Measurements from ENCODE around the gene ADORA2B. TPM values are rescaled to one million over a fixed set of nuclear protein-coding genes. Genes with fewer than 3 reads are reported as not detected.

Gene ADORA2B
- total RNA-seq, 2 experiments from 2014 or later, result not detected

DNA sequence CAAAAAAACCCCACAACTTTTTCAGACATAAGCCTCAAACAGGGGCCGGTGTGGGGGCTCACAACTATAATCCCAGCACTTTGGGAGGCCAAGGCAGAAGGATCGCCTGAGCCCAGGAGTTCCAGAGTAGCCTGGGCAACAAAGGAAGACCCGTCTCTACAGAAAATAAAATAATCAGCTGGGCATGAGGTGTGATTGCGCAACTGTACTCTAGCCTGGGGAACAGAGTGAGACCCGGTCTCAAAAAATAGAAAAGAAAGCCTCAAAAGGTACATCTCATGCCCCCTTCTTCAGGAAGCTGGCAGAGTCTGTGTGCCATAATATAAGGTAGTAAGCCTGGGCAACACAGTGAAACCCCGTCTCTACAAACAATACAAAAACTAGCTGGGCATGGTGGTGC, 51.4 kb downstream of the ADORA2B start:
- no TSS peak for BruUV-seq (replicated peaks)
- H2AFZ ChIP-seq (ENCODE audit: low read length), result no peak overlapping the region
- POLR2A ChIA-PET, result interaction anchor here (0.7 kb wide), 5 partner anchors 8 to 1996 kb away, joined by 3 to 4 read pairs (median 3); no protein-coding TSS in a partner anchor
- H3K27ac ChIP-seq (ENCODE audit: low read depth, low read length, poor library complexity, severe bottlenecking), result no peak overlapping the region
- H3K4me2 ChIP-seq (ENCODE audit: low read length), result no peak overlapping the region
- H3K9me2 ChIP-seq (ENCODE audit: insufficient read depth, low read length), result no peaks in the 10 kb centered on the region
- peaks cover 9% of the 10 kb centered on the region; the same call in 1 of the 2 replicates for H4K20me1 ChIP-seq (ENCODE audit: insufficient read depth, low read length)
- DNase-seq (ENCODE audit: low spot score), result no peak
- H3K9me3 ChIP-seq (ENCODE audit: low read length), result peaks cover 1% of the 10 kb centered on the region
- peaks cover 13% of the 10 kb centered on the region for H3K4me1 ChIP-seq (ENCODE audit: insufficient read depth, low read length, poor library complexity, severe bottlenecking)
- intact Hi-C loops (cut with micrococcal nuclease; ENCODE audit: unreplicated experiment), result no loop called here
- peaks cover 42% of the 10 kb centered on the region for H3K36me3 ChIP-seq (ENCODE audit: insufficient read depth, low read length)
- H3K79me2 ChIP-seq (ENCODE audit: insufficient read depth, low read depth, low read length), result peaks cover 16% of the 10 kb centered on the region
- H3K4me3 ChIP-seq (ENCODE audit: low read depth, low read length, poor library complexity, severe bottlenecking), result no peak overlapping the region
- TF ChIP-seq EZH2phosphoT487 (IDR thresholded peaks at IDR 0.05; ENCODE audit: borderline replicate concordance, low read depth, low read length), result no peak
- CTCF ChIA-PET (ENCODE audit: unreplicated experiment), result no interaction called here

DNA sequence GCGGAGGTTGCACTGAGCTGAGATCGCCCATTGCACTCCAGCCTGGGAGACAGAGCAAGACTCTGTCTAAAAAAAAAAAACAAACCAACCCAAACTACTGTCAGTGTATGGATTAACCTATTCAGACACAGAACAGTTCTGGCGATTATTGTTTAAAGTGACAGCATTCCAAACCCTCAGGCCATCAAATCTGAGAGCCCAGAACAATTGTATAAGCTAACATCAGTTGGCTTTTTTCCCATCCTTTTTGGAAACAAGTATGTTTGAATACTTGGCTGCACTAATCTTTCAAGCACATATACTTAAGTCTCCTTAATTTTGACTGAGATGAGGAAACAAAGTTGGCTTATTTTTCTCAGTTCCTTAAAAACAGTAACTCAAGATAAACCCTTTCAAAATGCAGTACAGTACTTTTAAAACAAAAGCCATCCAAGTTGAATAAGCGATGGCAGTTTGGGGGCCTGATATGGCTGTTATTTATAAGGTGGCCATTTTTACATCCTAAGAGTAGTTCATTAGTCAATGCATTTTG, 53.2 kb downstream of the ADORA2B start:
- CTCF ChIA-PET (ENCODE audit: unreplicated experiment), result no interaction called here

DNA sequence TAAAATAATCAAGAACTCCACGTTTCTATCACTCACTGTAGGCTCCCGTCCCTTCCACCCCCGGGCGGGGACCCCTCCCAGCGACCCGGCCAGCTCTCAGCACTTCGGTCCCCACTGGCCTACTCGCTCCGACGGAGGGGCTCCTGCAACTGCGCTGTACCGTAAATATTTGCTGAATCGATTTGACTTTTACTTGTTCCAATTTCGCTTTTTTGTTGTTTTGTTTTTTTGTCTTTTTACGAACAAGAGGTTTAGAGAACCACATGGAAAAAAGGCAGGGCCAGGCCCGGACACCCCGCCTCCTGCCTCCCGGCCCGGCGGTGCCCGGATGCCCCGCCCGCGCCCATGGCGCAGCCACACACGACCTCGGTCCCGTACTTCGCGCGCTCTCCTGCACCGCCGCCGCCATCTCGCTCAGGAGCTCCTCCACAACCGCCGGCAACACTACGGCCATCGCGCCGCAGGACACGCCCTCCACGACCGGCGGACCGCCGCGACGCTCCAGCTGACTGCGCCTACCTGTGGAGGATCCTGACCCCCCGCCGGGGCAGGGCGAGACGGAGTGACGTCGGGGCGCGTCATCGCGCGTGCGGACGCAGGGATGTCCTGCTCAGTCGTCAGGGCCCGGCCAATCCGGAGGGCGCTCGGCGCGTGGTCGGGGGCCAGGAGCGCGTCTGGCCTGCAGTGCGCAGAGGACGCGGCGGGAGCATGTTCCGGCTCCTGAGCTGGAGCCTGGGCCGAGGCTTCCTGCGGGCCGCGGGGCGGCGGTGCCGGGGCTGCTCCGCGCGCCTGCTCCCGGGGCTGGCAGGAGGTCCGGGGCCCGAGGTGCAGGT, 54.4 kb downstream of the ADORA2B start, which contains the start of the genes TTC19 and ZSWIM7:
TSS of gene TTC19 (plus strand) at position 684 of the 833 bp plus-strand sequence. CDS start at position 709, 25 bp downstream.
TSS of gene ZSWIM7 (minus strand) at position 564 of the 833 bp plus-strand sequence. CDS start at position 454, 110 bp downstream.
- Histone ChIP-seq H3K4me3 (ENCODE audit: low read depth, low read length, poor library complexity, severe bottlenecking) (peak within 1 kb of the TSS; percentile 94), H3K79me2 (ENCODE audit: insufficient read depth, low read depth, low read length) (peaks cover 30% of the 10 kb centered on the region), H3K4me1 (ENCODE audit: insufficient read depth, low read length, poor library complexity, severe bottlenecking) (peaks cover 14% of the 10 kb centered on the region), H3K27ac (ENCODE audit: low read depth, low read length, poor library complexity, severe bottlenecking) (peak within 1 kb of the TSS; percentile 85), H4K20me1 (ENCODE audit: insufficient read depth, low read length) (peaks cover 9% of the 10 kb centered on the region; the same call in 1 of the 2 replicates), H3K4me2 (ENCODE audit: low read length) (peak within 1 kb of the TSS; percentile 88), H3K9me3 (ENCODE audit: low read length) (peaks cover 18% of the 10 kb centered on the region), H2AFZ (ENCODE audit: low read length) (peak within 1 kb of the TSS; percentile 94), H3K36me3 (ENCODE audit: insufficient read depth, low read length) (peaks cover 54% of the 10 kb centered on the region), H3K9me2 (ENCODE audit: insufficient read depth, low read length) (no peaks in the 10 kb centered on the region)
- TF ChIP-seq EZH2phosphoT487 (IDR thresholded peaks at IDR 0.05; ENCODE audit: borderline replicate concordance, low read depth, low read length), result no peak
- TF ChIP-seq, protein P1, sequence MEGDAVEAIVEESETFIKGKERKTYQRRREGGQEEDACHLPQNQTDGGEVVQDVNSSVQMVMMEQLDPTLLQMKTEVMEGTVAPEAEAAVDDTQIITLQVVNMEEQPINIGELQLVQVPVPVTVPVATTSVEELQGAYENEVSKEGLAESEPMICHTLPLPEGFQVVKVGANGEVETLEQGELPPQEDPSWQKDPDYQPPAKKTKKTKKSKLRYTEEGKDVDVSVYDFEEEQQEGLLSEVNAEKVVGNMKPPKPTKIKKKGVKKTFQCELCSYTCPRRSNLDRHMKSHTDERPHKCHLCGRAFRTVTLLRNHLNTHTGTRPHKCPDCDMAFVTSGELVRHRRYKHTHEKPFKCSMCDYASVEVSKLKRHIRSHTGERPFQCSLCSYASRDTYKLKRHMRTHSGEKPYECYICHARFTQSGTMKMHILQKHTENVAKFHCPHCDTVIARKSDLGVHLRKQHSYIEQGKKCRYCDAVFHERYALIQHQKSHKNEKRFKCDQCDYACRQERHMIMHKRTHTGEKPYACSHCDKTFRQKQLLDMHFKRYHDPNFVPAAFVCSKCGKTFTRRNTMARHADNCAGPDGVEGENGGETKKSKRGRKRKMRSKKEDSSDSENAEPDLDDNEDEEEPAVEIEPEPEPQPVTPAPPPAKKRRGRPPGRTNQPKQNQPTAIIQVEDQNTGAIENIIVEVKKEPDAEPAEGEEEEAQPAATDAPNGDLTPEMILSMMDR (conservative IDR thresholded peaks at IDR 0.05; ENCODE audit: low read length), result no peak
- no TSS peak for BruUV-seq (replicated peaks)
- POLR2A ChIA-PET, result no interaction called here
- intact Hi-C loops (cut with micrococcal nuclease; ENCODE audit: unreplicated experiment), result loop anchor here (2.0 kb wide), 2 partner anchors 537 to 743 kb away; no protein-coding TSS in a partner anchor
- DNase-seq (ENCODE audit: low spot score), result peak; percentile 96
- CTCF ChIA-PET (ENCODE audit: unreplicated experiment), result no interaction called here

More for the DNA sequence above, 53.2 kb downstream of the ADORA2B start:
- H3K79me2 ChIP-seq (ENCODE audit: insufficient read depth, low read depth, low read length), result peaks cover 30% of the 10 kb centered on the region
- H2AFZ ChIP-seq (ENCODE audit: low read length), result no peak overlapping the region; the same call in 1 of the 2 replicates
- peak overlapping the region; percentile 85 for H3K27ac ChIP-seq (ENCODE audit: low read depth, low read length, poor library complexity, severe bottlenecking)
- TF ChIP-seq EZH2phosphoT487 (IDR thresholded peaks at IDR 0.05; ENCODE audit: borderline replicate concordance, low read depth, low read length), result no peak
- TF ChIP-seq, protein P1 (conservative IDR thresholded peaks at IDR 0.05; ENCODE audit: low read length), result no peak
- peaks cover 14% of the 10 kb centered on the region for H3K4me1 ChIP-seq (ENCODE audit: insufficient read depth, low read length, poor library complexity, severe bottlenecking)
- no peaks in the 10 kb centered on the region for H3K9me2 ChIP-seq (ENCODE audit: insufficient read depth, low read length)
- H3K9me3 ChIP-seq (ENCODE audit: low read length), result peaks cover 18% of the 10 kb centered on the region
- H3K4me3 ChIP-seq (ENCODE audit: low read depth, low read length, poor library complexity, severe bottlenecking), result peak overlapping the region; percentile 94
- BruUV-seq (replicated peaks), result TSS peak; percentile 73
- H3K36me3 ChIP-seq (ENCODE audit: insufficient read depth, low read length), result peaks cover 49% of the 10 kb centered on the region
- POLR2A ChIA-PET, result no interaction called here
- intact Hi-C loops (cut with micrococcal nuclease; ENCODE audit: unreplicated experiment), result loop anchor here (1.0 to 2.0 kb wide), 3 partner anchors 170 to 741 kb away; no protein-coding TSS in a partner anchor
- peaks cover 9% of the 10 kb centered on the region; the same call in 1 of the 2 replicates for H4K20me1 ChIP-seq (ENCODE audit: insufficient read depth, low read length)
- DNase-seq (ENCODE audit: low spot score), result no peak
- H3K4me2 ChIP-seq (ENCODE audit: low read length), result peak overlapping the region; percentile 88
